ENCODE results near the gene KCNK7.

Gene KCNK7

DNA sequence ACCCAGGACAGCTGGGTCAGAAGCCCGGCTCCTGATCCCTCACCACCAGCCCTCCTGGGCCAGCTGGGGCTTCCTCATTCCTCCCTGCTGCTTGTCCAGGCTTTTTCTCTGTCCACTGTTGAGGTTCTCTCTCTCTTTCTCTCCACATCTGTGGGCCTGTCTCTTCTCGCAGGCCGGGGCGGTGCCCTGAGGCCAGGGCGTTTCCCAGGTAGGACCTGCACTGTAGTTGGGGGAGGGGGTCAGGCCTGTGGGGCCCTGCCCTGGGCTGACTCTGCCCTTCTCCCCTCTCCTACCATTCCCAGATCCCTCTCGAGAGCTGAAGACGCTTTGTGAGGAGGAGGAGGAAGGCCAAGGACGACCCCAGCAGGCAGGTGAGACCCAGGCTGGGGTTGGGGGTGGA is 14.8 kb downstream of the KCNK7 start:
- CTCF ChIA-PET = interaction anchor here (1.6 kb wide), 1 partner anchor 13 kb away, joined by 5 read pairs; no protein-coding TSS in a partner anchor

GRCh38 chr11:65580031-65580692 is 15.4 kb downstream of the KCNK7 start:
- POLR2A ChIA-PET (ENCODE audit: low non-redundant PET) = no interaction called here

More for the DNA sequence above, 14.8 kb downstream of the KCNK7 start:
- no peak for DNase-seq (ENCODE audit: low spot score)
- POLR2A ChIA-PET (ENCODE audit: low non-redundant PET) = no interaction called here
- peak overlapping the region; percentile 21 for H3K27ac ChIP-seq
- TF ChIP-seq CTCF (conservative IDR thresholded peaks at IDR 0.05; ENCODE audit: low read depth) = no peak

DNA sequence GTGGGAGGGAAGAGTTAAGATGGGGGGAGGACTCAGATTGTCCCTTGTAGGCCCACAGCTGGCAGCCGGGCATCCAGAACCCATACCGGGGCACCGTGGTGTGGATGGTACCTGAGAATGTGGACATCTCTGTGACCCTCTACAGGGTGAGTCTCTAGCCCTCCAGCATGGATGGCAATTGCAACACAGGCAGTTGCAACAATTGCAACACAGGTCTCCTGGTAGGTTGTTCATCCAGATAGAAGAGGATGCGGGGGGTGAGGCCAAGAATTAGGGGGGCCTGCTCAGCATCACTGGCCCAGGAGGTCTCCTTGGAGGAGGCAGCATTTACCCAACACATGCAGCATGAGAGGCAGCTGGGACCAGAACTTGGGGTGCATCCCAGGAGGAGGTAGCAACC is 16.3 kb downstream of the KCNK7 start:
- no peak for DNase-seq (ENCODE audit: low spot score)
- ChIA-PET CTCF (interaction anchor here (0.6 kb wide), 1 partner anchor 8 kb away, joined by 4 read pairs; no protein-coding TSS in a partner anchor), POLR2A (ENCODE audit: low non-redundant PET) (no interaction called here)
- peak overlapping the region; percentile 98 for H3K27ac ChIP-seq
- no peak for TF ChIP-seq CTCF (conservative IDR thresholded peaks at IDR 0.05; ENCODE audit: low read depth)

More at GRCh38 chr11:65580031-65580692, 15.4 kb downstream of the KCNK7 start:
- TF ChIP-seq CTCF (conservative IDR thresholded peaks at IDR 0.05; ENCODE audit: low read depth) = no peak
- peak overlapping the region; percentile 21 for H3K27ac ChIP-seq
- DNase-seq (ENCODE audit: low spot score) = no peak
- CTCF ChIA-PET = interaction anchor here (1.6 kb wide), 1 partner anchor 13 kb away, joined by 5 read pairs; no protein-coding TSS in a partner anchor

DNA sequence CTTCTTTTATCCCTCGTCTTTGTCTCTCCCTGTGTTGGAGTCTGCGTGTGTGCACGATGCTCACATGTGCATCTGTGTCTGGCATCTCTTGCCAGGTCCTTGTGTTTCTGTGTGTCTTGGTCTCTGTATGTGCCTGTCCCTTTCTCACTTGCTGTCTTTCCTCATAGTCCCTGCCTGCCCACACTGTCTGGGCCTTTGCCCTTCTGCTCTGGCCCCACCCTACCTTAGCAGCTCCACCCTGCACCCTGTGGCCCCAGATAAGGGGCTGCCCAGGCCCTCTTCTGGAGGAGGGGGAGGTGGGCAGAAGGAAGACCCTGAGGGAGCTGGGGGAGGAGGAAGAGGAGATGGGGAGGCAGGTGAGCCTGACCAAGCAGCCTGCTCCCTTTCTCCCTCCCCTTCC is 16.9 kb downstream of the KCNK7 start:
- CTCF ChIA-PET = interaction anchor here (0.6 kb wide), 1 partner anchor 9 kb away, joined by 4 read pairs; no protein-coding TSS in a partner anchor
- no peak for TF ChIP-seq CTCF (conservative IDR thresholded peaks at IDR 0.05; ENCODE audit: low read depth)
- H3K27ac ChIP-seq = peak overlapping the region; percentile 98
- POLR2A ChIA-PET (ENCODE audit: low non-redundant PET) = no interaction called here
- no peak for DNase-seq (ENCODE audit: low spot score)

DNA sequence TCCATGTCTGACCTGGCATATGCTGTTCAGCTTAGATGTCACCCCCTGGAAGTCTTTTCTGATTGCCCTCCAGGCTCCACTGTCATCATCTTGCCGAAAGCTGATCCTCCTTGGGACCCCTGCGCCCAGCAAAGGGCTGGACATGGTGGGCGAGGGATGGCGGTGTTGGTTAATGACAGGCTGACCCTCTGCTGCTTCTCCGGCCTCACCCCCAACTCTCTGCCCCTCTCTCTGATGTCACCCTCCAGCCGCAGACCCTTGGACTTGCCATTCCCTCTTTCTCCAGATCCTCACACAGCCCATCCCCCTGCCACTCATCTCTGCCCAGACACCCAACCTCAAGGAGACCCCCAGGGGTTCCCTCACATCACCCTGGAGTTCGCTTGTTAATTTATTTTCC is 17.5 kb downstream of the KCNK7 start:
- DNase-seq (ENCODE audit: low spot score) = no peak
- CTCF ChIA-PET = no interaction called here
- POLR2A ChIA-PET (ENCODE audit: low non-redundant PET) = no interaction called here
- no peak for TF ChIP-seq CTCF (conservative IDR thresholded peaks at IDR 0.05; ENCODE audit: low read depth)
- H3K27ac ChIP-seq = peak overlapping the region; percentile 98

DNA sequence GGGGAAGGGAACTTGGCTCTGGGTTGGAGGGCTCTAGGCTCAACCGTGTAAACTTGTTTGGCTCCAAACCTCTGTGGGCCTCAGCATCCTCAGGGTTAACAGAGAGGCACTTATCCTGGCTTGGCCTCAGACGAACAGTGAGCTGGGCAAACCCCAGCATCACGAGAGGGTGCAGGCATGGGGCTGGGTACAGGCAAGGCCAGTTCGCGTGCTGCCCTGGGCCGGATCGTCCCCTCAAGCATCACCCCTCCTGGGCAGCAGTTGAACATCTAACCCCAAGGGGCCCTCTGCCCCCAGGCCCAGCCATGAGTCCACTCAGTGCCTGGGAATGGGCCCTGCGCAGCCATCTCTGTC is 17.9 kb downstream of the KCNK7 start:
- TF ChIP-seq CTCF (conservative IDR thresholded peaks at IDR 0.05; ENCODE audit: low read depth) = no peak
- ChIA-PET CTCF (interaction anchor here (1.8 to 2.7 kb wide), 2 partner anchors 16 to 37 kb away, joined by 6 to 10 read pairs; no protein-coding TSS in a partner anchor), POLR2A (ENCODE audit: low non-redundant PET) (interaction anchor here (0.5 to 1.1 kb wide), 2 partner anchors 8 to 25 kb away, joined by 3 to 4 read pairs; no protein-coding TSS in a partner anchor)
- H3K27ac ChIP-seq = peak overlapping the region; percentile 98
- no peak for DNase-seq (ENCODE audit: low spot score)
